LNCaP clone FGC (cell line): ENCODE results near the gene MCCC2.
"Not testable (repeated sequence)": the region's sequence is repeated elsewhere in the genome, so short reads cannot be mapped to it uniquely, and the experiment has no call there.

Experiments
- DNase-seq: peaks from one replicate; pipeline ENCODE4 v3.0.0-alpha.2; 2011; ENCODE audit warnings: low read depth
- H3K4me3 ChIP-seq: 2 replicates; pipeline ENCODE4 v1.5.1; 2011; ENCODE audit warnings: mild to moderate bottlenecking, low read depth, low read length, control low read depth
- TF ChIP-seq, protein P1 (sequence below): IDR thresholded peaks from 2 replicates; pipeline ENCODE4 v1.5.1; 2012; ENCODE audit warnings: mild to moderate bottlenecking; ENCODE audit not compliant: control insufficient read depth, insufficient read depth; ENCODE audit errors: extremely low read depth

Gene MCCC2

DNA sequence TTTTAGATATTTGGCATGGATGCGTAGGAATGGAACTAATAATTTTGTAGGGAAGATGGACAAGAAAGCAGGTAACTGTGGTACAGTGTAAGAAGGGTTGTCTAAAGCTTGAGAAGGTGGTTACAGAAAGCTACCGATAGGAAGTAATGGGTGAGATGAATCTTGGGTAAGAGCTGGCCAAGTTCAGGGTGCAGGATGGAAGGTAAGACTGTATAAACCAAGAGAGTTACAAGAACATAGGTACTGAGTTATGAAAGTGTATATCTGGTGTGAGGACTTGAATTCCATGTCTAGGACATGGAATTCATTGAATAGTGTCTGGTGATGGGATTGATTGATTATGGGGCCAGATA, 1.4 kb downstream of the MCCC2 start:
- no peak for DNase-seq
- TF ChIP-seq, protein P1, sequence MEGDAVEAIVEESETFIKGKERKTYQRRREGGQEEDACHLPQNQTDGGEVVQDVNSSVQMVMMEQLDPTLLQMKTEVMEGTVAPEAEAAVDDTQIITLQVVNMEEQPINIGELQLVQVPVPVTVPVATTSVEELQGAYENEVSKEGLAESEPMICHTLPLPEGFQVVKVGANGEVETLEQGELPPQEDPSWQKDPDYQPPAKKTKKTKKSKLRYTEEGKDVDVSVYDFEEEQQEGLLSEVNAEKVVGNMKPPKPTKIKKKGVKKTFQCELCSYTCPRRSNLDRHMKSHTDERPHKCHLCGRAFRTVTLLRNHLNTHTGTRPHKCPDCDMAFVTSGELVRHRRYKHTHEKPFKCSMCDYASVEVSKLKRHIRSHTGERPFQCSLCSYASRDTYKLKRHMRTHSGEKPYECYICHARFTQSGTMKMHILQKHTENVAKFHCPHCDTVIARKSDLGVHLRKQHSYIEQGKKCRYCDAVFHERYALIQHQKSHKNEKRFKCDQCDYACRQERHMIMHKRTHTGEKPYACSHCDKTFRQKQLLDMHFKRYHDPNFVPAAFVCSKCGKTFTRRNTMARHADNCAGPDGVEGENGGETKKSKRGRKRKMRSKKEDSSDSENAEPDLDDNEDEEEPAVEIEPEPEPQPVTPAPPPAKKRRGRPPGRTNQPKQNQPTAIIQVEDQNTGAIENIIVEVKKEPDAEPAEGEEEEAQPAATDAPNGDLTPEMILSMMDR: no peak
- no peak overlapping the region for H3K4me3 ChIP-seq

DNA sequence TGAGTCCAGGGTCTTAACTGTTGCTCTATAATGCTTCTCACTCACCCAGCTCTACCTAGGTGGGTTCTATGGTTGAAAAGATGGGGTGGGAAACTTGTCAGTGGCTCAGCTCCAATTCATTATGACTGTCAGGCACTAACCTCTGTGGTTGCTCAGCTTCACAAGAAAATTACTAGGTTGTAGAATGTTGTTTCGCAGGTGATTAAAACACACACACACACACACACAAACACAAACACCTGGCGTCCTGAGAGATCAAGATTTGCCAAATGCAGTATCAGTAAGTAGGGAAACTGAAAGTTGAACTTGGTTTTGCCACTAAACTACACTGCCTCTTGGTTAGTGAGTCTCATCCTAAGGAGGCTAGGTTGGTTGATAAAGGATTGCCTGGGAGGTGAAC, 2.8 kb downstream of the MCCC2 start:
- no peak for DNase-seq

DNA sequence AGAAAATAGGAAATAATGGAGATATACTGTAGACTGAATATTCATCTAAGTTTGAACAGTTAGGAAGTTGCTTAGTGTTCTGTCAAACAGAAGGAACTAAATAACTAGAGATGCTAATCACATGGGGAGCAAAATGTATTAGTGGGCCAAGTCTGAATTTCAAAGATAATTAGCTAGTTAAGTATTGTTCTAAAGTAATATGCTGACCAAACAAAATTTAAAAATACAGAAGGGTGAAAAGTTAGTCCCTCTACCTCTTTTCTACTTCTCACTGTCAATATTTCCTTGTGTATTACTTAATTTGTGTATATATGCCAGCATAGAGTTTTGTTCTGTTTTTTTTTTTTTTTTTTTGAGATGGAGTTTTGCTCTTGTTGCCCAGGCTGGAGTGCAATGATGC, 4.0 kb downstream of the MCCC2 start:
- H3K4me3 ChIP-seq: no peak overlapping the region
- no peak for DNase-seq
- TF ChIP-seq, protein P1: no peak

More for the DNA sequence above, 2.8 kb downstream of the MCCC2 start:
- TF ChIP-seq, protein P1: no peak
- H3K4me3 ChIP-seq: no peak overlapping the region

DNA sequence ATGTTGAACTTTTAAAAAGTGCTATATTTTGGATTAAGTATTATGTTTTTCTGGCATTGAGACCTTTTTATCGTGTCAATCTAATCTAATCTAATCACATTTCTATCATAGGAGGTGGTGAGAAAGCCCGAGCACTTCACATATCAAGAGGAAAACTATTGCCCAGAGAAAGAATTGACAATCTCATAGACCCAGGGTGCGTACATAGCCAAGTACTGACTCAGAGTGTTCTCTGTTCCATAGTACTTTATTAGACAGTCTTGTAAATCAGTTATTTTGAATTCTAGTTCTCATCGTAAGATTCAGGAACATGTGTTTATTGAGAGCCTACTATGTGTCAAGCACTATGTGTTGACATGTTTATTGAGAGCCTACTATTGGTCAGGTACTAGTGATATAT, 9.0 kb downstream of the MCCC2 start:
- TF ChIP-seq, protein P1: no peak
- H3K4me3 ChIP-seq: no peak overlapping the region
- no peak for DNase-seq

DNA sequence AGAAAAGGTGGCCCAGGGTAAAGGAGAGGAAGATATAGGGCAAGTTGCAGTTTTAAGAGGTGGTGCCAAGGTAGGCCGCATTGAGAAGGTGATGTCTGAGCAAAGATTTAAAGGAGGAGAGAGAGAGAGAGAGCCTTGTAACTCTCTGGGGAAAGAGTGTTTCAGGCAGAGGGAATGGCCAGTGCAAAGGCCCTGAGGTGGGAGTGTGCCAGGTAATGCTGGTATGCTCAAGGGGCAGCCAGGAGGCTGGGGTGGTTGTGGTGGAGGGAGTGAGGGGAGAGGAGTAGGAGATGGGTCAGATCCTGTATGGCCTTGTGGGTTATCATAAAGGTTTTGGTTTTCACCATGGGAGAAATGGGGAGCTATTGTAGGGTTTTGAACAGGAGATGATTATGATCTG, 9.9 kb downstream of the MCCC2 start:
- no peak overlapping the region for H3K4me3 ChIP-seq
- TF ChIP-seq, protein P1: no peak
- no peak for DNase-seq

DNA sequence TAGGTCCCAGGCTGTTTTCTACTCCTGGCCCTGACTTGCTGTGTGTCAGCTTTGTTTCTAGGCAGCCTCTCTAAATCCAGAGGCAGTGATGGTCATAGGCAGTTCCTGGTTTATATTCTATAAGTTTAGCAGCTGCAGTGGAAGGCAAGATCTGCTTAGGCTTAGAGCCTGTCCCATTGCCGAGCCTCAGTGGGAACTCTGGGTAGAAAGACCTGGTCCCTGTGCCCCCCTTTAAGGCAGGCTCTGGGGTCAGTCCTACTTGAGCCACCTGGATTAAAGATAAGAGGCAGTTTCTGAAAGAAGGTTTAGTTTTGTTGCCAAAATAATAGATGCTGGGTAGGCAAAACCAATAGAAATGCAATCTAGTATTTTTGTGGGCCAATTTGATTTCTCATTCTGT, 13.6 kb downstream of the MCCC2 start:
- DNase-seq: no peak
- H3K4me3 ChIP-seq: no peak overlapping the region
- TF ChIP-seq, protein P1: no peak

DNA sequence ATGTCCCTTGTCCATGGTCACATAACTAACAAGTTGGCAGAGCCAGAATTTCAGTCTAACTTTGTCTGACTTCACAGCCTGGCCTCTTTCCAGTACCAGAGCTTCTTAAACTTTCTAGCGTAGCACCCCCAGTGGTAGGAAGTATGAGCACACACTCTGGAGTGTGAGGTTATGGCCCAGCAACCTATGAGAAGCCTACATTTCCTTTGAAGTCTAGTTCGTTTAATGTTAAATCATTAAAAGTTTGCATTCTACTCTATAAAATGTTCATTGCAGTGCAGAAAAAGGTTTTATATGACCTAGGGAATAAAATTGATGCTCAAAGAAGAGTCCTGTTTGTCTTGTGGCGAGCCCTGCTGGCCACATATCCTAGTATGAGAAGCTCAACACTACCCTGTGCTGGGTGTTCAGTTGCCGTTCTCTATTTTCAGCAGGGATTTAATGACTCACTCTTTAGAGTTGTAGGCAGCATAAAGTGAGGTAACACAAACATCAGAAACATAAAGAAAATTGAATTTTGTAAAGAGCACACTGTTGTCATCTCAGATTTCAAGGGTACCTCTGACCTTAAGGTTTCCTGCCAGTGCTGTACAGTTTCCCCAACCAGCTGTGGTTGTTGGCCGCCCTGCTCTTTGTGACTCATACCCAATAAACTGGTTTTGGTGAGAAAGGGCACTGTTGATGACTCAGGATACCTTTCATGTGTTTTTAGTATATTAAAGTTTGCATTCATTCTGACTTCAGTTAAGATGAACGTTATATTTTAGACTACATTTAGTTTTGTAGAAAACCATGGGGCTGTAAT, 14.3 kb downstream of the MCCC2 start:
- H3K4me3 ChIP-seq: no peak overlapping the region
- TF ChIP-seq, protein P1: peak; percentile 61
- DNase-seq: peak; percentile 94

DNA sequence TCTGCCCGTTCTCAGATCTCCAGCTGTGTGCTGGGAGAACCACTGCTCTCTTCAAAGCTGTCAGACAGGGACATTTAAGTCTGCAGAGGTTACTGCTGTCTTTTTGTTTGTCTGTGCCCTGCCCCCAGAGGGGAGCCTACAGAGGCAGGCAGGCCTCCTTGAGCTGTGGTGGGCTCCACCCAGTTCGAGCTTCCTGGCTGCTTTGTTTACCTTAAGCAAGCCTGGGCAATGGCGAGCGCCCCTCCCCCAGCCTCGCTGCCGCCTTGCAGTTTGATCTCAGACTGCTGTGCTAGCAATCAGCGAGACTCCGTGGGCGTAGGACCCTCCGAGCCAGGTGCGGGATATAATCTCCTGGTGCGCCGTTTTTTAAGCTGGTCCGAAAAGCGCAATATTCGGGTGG, 22.8 kb downstream of the MCCC2 start:
- H3K4me3 ChIP-seq, DNase-seq: not testable (repeated sequence)
